ENCODE data around the gene LTF. TPM values are rescaled to one million over a fixed set of nuclear protein-coding genes. Genes with fewer than 3 reads are reported as not detected.

LTF gene
- total and polyA plus RNA-seq, 9 of the 15 experiments (the other 6 are each of a cell fraction or from before 2014, with no cell fraction given), result 0.07 TPM; not detected in 8

GRCh38 chr3:46406788-46407611 is 57.7 kb downstream of the LTF start, which contains the start of the genes CCR5AS and CCRL2 (continued):
- peak; percentile 36; the same call in 1 of the 2 replicates for TF ChIP-seq NCOA6 (IDR thresholded peaks at IDR 0.05)
- no peak for TF ChIP-seq TRIM25 (IDR thresholded peaks at IDR 0.05; ENCODE audit: borderline replicate concordance)
- TF ChIP-seq ZBTB40 (IDR thresholded peaks at IDR 0.05), result peak; percentile 83
- TF ChIP-seq ZBTB40 (CRISPR knock-in tag; IDR thresholded peaks at IDR 0.05), result no peak
- peak; percentile 51; the same call in 1 of the 2 replicates for TF ChIP-seq TSHZ1 (CRISPR knock-in tag; IDR thresholded peaks at IDR 0.05)
- TF ChIP-seq HOXB6 (CRISPR knock-in tag; IDR thresholded peaks at IDR 0.05; ENCODE audit: borderline replicate concordance), result 0 out of 2 replicates have a peak, but pooled peaks have one; percentile 75
- no peak for TF ChIP-seq CHCHD3 (CRISPR knock-in tag; IDR thresholded peaks at IDR 0.05)
- TF ChIP-seq FOS (IDR thresholded peaks at IDR 0.05; ENCODE audit: extremely low read depth, insufficient read length), result no peak
- peak in 1 of 2 experiments; percentile 88; a peak in 3 of 4 replicates for TF ChIP-seq MNT (conservative IDR thresholded peaks at IDR 0.05)
- TF ChIP-seq PTBP1 (IDR thresholded peaks at IDR 0.05; ENCODE audit: low read depth, low read length), result 0 out of 2 replicates have a peak, but pooled peaks have one; percentile 26

All from K562 (cell line).